GM12874 (cell line): ENCODE data around the gene PAK4.

Source experiments
- CTCF ChIP-seq: IDR thresholded peaks from 2 replicates; pipeline ENCODE4 v1.5.1; 2011; ENCODE audit warnings: low read depth, mild to moderate bottlenecking, control low read depth, low read length, moderate library complexity; ENCODE audit not compliant: insufficient read depth

Gene PAK4

GRCh38 chr19:39109641-39110040 lies 15.9 kb upstream of the PAK4 start:
- TF ChIP-seq CTCF: no peak

GRCh38 chr19:39110263-39110967 lies 15.2 kb upstream of the PAK4 start:
- peak; percentile 90 for TF ChIP-seq CTCF

- no peak for TF ChIP-seq CTCF
Measured at GRCh38 chr19:39111593-39112199, 13.9 kb upstream of the PAK4 start.

GRCh38 chr19:39112338-39112890 lies 13.2 kb upstream of the PAK4 start:
- TF ChIP-seq CTCF: no peak

GRCh38 chr19:39113199-39113598 lies 12.4 kb upstream of the PAK4 start:
- no peak for TF ChIP-seq CTCF

GRCh38 chr19:39115105-39115847 lies 10.3 kb upstream of the PAK4 start:
- TF ChIP-seq CTCF: no peak

- TF ChIP-seq CTCF: no peak
Measured at GRCh38 chr19:39119830-39120229, 5.8 kb upstream of the PAK4 start.
